Medulla oblongata (tissue), 1 donor: Measurements from ENCODE around the gene STAG1.
"Not testable (repeated sequence)": the region's sequence is repeated elsewhere in the genome, so short reads cannot be mapped to it uniquely, and the experiment has no call there.

Source experiments
- DNase-seq: peaks from one replicate; pipeline ENCODE4 v3.0.0-alpha.2; 2015; ENCODE audit errors: extremely low spot score

STAG1 gene

DNA sequence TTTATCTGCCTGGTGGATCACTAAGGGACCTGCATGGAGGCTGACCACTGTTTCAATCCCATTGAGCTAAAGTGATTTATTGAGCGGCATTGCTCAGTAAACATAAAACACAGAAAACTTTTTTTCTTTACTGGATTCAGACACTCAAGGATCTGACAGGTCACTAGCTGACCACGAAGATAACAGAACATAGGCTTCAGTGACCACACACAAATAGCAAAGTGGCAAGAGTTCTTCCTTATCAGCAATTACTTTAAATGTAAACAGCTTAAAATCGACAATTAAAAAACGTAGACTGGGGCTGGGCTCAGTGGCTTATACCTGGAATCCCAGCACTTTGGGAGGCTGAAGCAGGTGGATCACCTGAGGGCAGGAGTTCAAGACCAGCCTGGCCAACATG, 48.7 kb downstream of the STAG1 start:
- DNase-seq = no peak

DNA sequence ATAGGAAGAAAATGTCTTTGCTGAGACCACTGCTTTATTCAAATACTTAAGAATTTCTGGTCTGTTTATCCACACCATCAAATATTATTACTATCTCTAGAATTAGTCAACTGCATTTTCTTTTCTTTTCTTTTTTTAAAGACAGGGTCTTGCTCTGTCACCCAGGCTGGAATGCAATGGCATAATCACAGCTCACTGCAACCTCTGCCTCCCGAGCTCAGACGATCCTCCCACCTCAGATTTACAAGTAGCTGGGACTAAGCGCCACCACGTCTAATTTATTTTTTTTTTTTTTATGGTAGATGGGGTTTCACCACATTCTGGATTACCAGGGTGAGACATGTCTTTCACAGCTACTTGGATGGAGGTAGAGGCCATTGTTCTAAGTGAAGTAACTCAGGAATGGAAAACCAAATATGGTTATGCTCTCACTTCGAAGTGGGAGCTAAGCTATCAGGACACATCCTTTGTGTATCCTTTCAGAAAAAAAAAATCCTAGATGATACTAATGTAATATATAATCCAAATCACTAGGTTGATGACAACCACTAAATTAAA, 52.8 kb downstream of the STAG1 start:
- DNase-seq = no peak

DNA sequence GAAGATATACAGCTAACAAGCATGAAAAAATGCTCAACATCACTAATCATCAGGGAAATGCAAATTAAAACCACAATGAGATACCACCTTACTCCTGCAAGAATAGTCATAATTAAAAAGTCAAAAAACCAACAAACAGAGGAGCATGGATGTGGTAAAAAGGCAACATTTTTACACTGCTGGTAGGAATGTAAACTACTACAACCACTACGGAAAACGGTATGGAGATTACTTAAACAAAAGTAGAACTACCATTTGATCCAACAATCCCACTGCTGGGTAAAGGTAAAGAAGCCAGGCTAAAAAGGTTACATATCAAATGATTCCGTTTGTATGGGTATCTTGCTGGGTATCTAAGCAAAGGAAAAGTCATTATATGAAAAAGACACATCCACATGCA, 53.8 kb downstream of the STAG1 start:
- DNase-seq = no peak

DNA sequence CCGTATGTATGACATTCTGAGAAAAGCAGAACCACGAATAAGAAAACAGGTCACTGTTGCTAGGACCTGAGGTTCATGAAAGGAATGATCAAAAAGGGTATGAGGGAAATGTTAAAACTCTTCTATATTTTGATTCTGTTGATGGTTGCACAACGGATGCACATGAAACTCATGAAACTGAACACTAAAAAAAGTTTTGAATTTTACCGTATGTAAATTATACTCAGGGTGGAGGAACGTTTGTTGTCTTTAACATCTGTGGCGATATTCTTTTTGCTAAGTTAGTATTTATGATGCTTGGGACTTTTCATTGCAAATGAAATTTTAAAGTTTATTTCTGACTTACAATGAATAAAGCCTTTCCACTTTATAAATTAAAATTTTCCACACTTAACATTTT, 55.4 kb downstream of the STAG1 start:
- no peak for DNase-seq

DNA sequence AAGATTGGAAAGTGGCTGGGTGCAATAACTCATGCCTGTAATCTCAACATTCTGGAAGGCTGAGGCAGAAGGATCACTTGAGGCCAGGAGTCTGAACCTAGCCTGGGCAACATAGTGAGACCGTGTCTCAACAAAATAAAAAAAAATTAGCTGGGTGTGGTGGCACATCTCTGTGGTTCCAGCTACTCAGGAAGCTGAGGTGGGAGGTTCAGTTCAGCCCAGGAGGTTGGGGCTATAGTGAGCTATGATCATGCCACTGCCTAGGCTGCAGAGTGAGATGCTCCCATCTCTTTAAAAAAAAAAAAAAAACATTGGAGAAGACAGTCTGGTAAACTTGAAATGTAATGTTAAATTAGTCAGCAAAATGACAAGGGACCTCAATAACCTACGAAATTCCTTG, 57.9 kb downstream of the STAG1 start:
- no peak for DNase-seq

DNA sequence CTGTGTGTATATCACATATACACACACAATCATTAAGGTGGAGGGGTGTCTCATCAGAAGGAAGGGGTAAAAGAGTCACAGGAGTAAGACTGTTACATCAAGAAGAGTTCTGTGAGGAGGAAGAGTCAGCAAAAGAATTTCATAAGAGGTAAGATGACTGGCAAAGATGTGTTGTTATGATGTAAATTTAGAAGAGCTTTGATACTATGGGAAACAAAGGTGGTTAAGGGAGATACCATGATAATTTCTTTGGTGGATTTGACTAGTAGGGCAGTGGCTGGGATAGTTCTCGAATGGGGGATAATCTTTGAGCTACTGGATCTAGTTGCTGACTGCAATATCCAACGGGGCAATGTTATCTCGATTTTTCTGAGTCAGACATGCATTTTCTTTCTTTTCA, 61.6 kb downstream of the STAG1 start:
- DNase-seq = no peak

DNA sequence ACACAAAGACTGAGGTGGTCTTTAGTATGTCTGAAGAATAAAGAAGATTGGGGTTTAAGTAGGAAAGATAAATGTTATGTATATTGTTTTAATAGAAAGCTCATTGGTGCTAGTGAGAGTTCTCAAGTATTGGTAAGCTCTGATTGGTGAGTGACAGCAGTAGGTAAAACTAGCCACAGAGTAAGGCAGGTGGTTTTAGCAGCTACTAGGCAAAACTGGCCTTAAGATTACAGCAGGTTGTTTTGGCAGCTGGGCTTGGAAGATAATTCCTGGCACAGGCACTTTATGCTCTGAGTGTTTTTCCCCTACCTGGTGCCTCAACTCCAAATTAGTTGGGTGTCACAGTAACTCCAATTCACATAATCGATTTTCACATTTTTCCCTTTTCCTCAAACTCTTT, 66.3 kb downstream of the STAG1 start:
- no peak for DNase-seq

DNA sequence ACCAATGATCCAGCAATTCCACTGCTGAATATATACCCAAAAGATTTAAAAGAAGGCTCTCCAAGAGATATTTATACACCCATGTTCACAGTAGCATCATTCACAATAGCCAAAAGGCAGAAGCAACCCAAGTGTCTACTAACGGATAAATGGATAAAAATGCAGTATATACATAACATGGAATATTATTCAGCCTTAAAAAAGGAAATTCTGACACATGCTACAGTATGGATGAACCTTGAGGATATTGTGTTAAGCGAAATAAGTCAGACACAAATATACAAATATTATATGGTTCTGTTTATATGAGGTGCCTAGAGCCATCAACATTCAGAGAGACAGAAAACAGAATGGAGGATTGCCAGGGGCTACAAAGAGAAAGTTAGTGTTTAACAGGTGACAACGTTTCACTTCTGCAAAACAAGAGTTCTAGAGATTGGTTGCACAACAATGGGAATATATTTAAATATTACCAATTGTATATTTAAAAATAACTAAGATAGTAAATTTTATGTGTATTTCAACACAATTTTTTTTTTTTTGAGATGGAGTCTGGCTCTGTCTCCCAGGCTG, 69.4 kb downstream of the STAG1 start:
- no peak for DNase-seq

DNA sequence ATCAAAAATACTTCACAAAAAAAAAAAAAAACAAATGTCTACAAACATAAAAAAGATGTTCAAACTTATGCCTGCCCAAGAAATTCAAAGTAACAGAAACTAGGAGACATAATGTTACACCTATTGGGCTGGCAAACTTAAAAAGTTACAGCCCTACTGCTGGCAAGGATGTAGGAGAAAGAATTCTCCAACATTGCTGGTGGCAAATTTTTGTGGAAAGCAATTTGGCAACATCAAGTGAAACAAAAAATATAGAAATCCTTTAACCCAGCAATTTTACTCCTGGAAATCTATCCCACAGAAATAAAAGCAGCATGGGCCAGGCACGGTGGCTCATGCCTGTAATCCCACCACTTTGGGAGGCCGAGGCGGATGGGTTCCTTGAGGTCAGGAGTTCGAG, 73.2 kb downstream of the STAG1 start:
- DNase-seq = no peak

DNA sequence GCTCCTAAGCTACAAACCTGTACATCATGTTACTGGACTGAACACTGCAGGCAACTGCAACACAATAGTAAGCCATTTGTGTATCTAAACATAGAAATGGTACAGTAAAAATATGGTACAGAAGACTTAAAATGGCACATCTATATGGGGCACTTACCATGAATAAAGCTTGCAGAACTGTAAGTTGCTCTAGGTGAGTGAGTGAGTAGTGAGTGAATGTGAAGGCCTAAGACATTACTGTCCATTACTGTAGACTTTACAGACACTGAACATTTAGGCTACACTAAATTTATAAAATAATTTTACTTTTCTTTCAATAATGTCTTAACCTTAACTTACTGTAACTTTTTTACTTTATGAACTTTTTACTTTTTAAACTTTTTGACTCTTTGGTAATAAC, 76.2 kb downstream of the STAG1 start:
- no peak for DNase-seq

DNA sequence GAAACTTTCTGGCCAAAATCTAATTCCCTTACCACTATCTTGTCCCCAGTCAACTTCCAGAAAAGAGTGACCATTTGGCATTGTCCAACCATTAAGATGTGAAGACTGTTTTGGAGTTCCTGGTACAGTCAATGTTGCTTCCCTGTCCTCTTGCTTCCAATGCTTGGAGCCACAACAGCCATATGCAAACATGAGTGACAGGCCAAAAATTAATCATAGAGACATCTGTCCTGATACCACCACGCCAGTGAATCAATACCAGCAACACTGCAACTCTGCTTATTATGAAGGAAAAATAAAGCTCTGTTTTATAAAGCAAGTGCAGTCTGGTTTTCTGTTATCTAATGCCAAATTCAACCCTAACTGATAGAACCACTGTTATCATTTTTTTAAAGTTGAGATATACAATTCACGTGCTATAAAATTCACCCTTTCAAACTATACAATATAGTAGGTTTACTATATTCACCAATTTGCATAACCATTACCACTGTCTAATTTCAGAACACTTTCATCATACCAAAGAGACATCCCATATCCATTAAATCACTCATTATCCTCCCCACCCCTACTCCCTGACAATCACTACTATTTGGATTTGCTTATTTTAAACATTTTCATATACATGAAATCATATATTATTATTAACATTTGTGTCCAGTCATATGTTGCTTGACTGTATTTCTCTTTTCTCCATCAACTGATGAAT, 76.9 kb downstream of the STAG1 start:
- DNase-seq = no peak

DNA sequence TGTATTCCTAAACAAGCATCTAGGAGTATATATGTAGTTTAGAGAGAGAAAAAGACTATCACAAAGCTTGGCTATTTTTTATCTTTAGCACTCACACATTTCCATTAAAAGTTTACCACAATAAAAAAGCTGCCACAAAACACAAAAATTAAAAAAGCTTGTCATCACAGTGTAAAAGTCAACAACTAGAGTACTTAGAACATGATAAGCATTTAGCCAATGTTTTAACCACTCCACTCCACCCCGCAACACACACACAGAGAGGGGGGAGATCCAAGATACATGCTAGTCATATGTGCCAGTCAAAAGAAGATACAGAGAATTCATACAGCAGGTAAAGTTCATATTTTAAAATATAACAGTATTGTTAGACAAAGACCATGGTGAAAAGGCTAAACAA, 79.7 kb downstream of the STAG1 start:
- no peak for DNase-seq

DNA sequence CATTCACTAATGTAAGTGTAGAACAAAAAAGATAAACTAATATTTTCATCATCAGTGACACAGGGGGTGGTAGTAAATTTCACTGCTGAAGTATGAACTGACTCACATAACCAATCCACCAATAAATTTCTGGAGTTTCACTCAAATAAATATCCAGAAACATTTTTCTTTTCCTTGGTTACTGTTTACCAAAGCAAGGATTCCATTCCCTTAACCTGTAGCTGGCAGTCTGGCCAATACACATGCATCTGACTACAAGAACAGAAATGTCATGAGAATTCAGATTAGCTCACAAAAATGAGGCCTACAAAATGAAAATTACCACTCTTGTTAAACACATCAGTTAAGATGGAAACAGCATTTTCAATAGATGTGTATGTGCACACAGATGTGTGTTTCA, 80.3 kb downstream of the STAG1 start:
- no peak for DNase-seq

DNA sequence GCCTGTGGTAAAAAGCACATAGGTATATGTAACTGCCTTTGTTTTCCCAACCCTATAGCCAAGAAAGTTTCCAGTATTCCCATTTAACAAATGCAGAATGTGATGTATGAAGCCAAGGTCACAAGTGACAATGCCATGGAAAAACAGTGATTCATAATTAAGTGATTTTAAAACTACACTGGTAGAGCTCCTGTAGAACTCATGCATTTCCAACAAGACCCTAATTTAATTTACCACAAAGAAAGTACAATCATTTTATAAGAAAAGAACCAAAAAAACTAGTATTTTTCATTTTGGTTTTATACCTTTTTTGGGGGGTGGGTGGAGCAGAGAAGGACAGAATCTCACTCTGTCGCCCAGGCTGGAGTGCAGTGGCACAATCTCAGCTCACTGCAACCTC, 82.0 kb downstream of the STAG1 start:
- DNase-seq = no peak

DNA sequence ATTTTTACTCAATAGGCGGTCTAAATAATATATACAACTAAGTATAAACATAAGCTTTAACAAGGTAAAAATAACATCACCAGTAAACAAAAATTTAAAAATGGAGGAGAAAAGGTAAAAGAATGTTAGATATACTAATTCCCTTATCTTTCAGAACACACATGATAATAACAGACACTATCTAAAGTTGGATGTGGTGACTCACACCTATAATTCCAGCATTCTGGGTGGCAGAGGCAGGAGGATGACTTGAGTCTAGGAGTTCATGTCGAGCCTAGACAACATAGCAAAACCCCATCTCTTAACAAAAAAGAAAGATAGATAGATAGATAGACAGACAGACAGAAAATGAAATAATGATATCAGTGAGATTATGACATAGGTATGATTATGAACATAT, 85.1 kb downstream of the STAG1 start:
- DNase-seq = no peak

DNA sequence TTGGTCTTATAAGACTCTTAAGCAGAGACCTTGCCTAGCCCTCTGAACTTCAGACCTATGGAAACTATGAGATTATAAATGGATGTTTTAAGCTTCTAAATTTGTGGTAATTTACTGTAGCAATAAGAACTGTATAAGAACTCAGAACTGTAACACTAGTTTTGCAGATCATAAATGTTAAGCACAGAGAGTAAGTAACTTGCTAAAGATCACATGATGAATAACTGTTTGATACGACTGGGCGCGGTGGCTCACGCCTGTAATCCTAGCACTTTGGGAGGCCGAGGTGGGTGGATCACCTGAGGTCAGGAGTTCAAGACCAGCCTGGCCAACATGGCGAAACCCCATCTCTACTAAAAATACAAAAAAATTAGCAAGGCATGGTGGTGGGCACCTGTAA, 85.9 kb downstream of the STAG1 start:
- not testable (repeated sequence) for DNase-seq

DNA sequence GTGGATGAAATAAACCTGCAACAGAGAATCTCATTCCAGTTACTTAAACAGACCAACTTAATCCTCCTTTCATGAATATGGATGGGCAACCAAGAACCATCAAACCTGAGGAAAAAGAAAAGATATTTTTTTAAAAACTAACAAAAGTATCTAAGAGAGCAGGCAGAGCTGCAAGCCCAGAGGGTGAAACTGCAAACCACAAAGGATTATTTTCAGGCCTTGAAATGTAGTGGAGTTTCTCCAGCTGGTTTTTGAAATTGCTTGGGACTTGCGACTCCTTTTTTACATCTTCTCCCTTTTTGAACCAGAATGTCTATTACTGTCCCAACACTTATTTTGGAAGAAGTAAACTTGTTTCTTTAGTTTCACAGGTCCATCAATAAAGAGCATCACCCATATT, 87.4 kb downstream of the STAG1 start:
- no peak for DNase-seq

DNA sequence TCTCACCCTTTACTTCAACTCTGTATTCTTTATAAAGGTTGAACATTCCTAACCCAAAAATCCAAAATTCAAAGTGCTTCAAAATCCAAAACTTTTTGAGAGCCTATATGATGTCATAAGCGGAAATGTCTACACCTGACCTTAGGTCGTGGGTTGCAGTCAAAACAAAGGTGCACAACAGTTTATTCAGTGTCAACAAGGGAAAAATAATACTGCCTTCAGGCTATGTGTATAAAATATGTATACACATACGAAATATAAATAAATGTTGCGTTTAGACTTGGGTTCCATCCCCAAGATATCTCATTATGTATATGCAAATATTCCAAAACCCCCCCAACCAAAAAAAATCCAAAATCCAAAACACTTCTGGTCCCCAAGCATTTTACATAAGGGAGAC, 90.9 kb downstream of the STAG1 start:
- no peak for DNase-seq

DNA sequence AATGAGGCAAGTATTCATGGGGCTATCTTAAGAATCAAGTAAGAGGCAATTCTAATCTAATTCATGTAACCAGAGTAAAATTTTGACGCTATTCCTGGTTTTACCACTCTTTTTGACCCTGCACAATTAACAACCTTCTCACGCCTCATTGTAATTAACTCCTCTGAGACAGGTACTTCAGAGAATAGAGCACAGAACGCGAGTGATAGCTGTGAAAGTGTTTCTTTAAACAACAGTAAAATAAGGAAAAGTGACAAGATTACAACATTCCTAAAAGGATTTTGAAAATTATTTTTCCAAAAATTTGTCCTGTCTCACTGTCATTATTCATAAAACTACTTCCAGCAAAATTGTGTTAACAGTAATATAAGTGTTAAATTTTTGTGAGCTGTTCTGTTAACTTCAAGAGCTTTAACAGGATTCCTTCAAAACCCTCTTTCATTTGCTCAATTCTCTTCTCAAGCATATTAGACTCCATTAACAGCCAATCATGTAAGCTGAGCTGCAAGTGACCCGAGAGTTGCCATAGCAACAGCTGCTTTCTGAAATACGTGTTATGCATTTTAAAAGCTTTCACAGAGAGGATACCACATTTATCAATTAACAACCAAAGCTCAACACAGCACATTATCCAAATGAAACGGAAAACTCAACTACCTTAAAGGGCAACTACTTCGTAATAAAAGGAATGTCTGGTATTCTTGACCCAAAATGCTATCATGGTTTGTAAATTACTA, 93.1 kb downstream of the STAG1 start:
- DNase-seq = peak; percentile 90

DNA sequence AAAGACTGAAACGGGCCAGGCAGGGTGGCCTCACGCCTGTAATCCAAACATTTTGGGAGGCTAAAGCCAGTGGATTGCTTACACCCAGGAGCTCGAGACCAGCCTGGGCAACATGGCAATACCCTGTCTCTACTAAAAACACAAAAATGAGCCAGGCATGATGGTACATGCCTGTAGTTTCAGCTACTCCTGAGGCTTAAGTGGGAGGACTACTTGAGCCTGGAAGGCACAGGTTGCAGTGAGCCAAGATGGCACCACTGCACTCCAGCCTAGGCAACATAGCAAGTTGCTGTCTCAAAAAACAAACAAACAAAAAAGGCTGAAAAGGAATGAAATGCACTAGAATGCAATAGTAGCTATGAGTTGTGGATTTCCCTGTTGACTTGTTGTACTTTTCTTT, 94.7 kb downstream of the STAG1 start:
- no peak for DNase-seq

DNA sequence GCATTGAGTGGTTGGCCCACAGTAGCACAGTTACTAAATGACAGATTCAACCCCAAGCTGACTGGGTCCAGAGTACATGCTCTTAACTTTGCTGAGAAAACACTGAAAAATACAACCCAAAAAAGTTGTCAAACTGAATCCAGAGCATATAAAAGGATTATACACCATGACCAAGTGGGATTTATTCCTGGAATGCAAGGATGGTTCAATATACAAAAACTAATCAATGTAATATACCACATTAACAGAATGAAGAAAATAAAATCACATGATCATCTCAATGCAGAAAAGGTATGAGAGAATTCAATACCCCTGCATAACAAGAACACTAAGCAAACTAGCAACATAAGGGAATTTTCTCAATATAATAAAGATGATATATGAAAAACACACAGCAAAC, 98.5 kb downstream of the STAG1 start:
- DNase-seq = no peak

DNA sequence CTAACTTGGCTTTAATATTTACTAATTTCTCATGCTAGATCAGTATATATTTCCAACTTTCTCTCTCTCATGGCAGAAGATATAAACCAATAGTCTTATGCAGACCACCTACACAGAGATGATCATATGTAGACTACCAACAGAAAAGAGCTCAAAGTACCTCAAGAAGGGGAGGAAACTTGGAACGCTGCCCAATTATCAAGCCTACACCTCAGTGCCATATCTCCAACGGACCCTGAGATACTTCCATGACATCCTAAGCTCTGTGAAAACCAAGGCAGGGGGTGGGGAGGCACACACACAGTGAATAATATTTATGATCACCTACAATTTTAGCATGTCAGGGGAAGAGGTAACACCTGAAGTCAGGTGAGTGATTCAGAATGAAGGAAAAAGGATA, 100.6 kb downstream of the STAG1 start:
- DNase-seq = no peak

DNA sequence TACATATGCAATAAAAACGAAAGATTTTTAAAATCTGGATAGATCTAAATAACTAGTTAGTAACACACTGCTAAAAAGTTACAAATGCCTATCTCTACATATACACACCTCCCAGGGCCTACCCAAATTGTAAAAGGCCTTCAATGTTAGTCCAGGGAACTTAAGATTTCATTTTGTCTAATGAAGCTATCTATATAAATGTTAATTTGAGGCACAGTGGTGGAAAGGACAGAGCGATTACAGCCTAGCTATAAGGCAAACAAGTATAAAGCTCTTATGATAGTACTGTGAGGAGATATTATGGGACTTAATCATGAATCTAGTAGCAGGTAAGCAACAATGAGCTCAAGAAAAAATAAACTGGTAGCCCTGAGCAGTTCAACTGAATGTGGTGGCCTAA, 101.7 kb downstream of the STAG1 start:
- DNase-seq = no peak
